HG02571 (cell line): ENCODE results near the gene DNALI1.
A peak's percentile ranks its signal among the peaks of the same experiment; 100 is the strongest.
"Not testable (repeated sequence)": the region's sequence is repeated elsewhere in the genome, so short reads cannot be mapped to it uniquely, and the experiment has no call there.

ENCODE experiments used
- ATAC-seq: cut with Tn5 transposase; IDR thresholded peaks from one replicate; pipeline ENCODE4 v1.9.1; 2021; ENCODE audit warnings: mild to moderate bottlenecking, moderate library complexity; ENCODE audit not compliant: unreplicated experiment

DNALI1 gene

GRCh38 chr1:37553927-37554808 lies 2.6 kb upstream of the DNALI1 start, which contains the start of gene SNIP1:
Gene SNIP1, minus strand, starts transcription at chr1:37554293. Its CDS starts 64 bp downstream, at chr1:37554229.
- ATAC-seq: peak; percentile 85

GRCh38 chr1:37557402-37557801 lies 662 bp downstream of the DNALI1 start:
- ATAC-seq: no peak

- ATAC-seq: no peak
Measured at GRCh38 chr1:37558411-37558810, 1.7 kb downstream of the DNALI1 start.

- no peak for ATAC-seq
Measured at GRCh38 chr1:37559080-37559479, 2.3 kb downstream of the DNALI1 start.

- ATAC-seq: not testable (repeated sequence)
Measured at GRCh38 chr1:37559957-37560379, 3.2 kb downstream of the DNALI1 start.

GRCh38 chr1:37560401-37561132 lies 3.8 kb downstream of the DNALI1 start:
- no peak for ATAC-seq

- no peak for ATAC-seq
Measured at GRCh38 chr1:37561133-37562132, 4.7 kb downstream of the DNALI1 start.

GRCh38 chr1:37562984-37563383 lies 6.2 kb downstream of the DNALI1 start:
- ATAC-seq: no peak

GRCh38 chr1:37564892-37565291 lies 8.2 kb downstream of the DNALI1 start:
- ATAC-seq: no peak

- no peak for ATAC-seq
Measured at GRCh38 chr1:37567023-37567422, 10.3 kb downstream of the DNALI1 start.

- ATAC-seq: no peak
Measured at GRCh38 chr1:37570528-37571334, 14.0 kb downstream of the DNALI1 start.

- ATAC-seq: no peak
Measured at GRCh38 chr1:37574834-37575480, 18.2 kb downstream of the DNALI1 start.

- no peak for ATAC-seq
Measured at GRCh38 chr1:37575692-37576091, 19.0 kb downstream of the DNALI1 start.

GRCh38 chr1:37584544-37584943 lies 27.8 kb downstream of the DNALI1 start:
- not testable (repeated sequence) for ATAC-seq

GRCh38 chr1:37588939-37589338 lies 32.2 kb downstream of the DNALI1 start:
- ATAC-seq: no peak

- ATAC-seq: no peak
Measured at GRCh38 chr1:37593726-37594125, 37.0 kb downstream of the DNALI1 start.

- peak; percentile 98 for ATAC-seq
Measured at GRCh38 chr1:37595440-37596181, 38.9 kb downstream of the DNALI1 start, which contains the start of gene GNL2. Gene GNL2, minus strand, starts transcription at chr1:37595937. Its CDS starts 115 bp downstream, at chr1:37595822.

- peak; percentile 15 for ATAC-seq
Measured at GRCh38 chr1:37596182-37596667, 39.5 kb downstream of the DNALI1 start.
